Peyer's patch (tissue), 4 donors: ENCODE data around the gene TEX26. TPM values are rescaled to one million over a fixed set of nuclear protein-coding genes. Genes with fewer than 3 reads are reported as not detected.

Source experiments
- DNase-seq, 3 donors: peaks; one replicate each; pipeline ENCODE4 v3.0.0-alpha.2; 2017 to 2019
- H3K27ac ChIP-seq, 4 donors: fragments of 200-600 bp; sonication (generic); one replicate each; pipeline ENCODE4 v1.5.1; 2016 to 2019
- H3K27me3 ChIP-seq, 2 donors: fragments of 200-600 bp; sonication (generic); one replicate each; pipeline ENCODE4 v1.5.1; 2019
- H3K36me3 ChIP-seq, 3 donors: fragments of 200-600 bp; sonication (generic); one replicate each; pipeline ENCODE4 v1.5.1; 2016 to 2019
- H3K4me1 ChIP-seq, 4 donors: fragments of 200-600 bp; sonication (generic); one replicate each; pipeline ENCODE4 v1.5.1; 2016 to 2019
- H3K4me3 ChIP-seq, 4 donors: fragments of 200-600 bp; sonication (generic); 1 replicate in 3 of 4; 2 replicates in 1 of 4; pipeline ENCODE4 v1.5.1; 2016 to 2019; ENCODE audit warnings: mild to moderate bottlenecking in 1 of 4
- H3K9me3 ChIP-seq, 4 donors: fragments of 200-600 bp; sonication (generic); one replicate each; pipeline ENCODE4 v1.5.1; 2016 to 2019; ENCODE audit warnings: mild to moderate bottlenecking in 1 of 4
- CTCF ChIP-seq, 6 experiments: fragments of 450-650 bp in 4 of 6; fragments of 200-600 bp in 2 of 6; sonication (generic) in 1 of 6; IDR thresholded peaks; one replicate each; pipeline ENCODE4 v1.5.1; 2017 to 2019; ENCODE audit warnings: antibody characterized with exemption in 6 of 6, mild to moderate bottlenecking in 3 of 6, moderate library complexity in 1 of 6
- POLR2A ChIP-seq, 2 donors: fragments of 450-650 bp; IDR thresholded peaks; one replicate each; pipeline ENCODE4 v1.5.1; 2017; ENCODE audit warnings: antibody characterized with exemption in 2 of 2, mild to moderate bottlenecking in 2 of 2, moderate library complexity in 2 of 2
- total RNA-seq, 4 donors: library from RNA; depleted of rRNA; stranded (reverse); fragments of >200 nt; gene quantifications; one replicate each; pipeline ENCODE4 v1.1.0, GENCODE V29; 2016

The TEX26 gene
- total RNA-seq, 4 donors from 2014 or later: not detected

DNA sequence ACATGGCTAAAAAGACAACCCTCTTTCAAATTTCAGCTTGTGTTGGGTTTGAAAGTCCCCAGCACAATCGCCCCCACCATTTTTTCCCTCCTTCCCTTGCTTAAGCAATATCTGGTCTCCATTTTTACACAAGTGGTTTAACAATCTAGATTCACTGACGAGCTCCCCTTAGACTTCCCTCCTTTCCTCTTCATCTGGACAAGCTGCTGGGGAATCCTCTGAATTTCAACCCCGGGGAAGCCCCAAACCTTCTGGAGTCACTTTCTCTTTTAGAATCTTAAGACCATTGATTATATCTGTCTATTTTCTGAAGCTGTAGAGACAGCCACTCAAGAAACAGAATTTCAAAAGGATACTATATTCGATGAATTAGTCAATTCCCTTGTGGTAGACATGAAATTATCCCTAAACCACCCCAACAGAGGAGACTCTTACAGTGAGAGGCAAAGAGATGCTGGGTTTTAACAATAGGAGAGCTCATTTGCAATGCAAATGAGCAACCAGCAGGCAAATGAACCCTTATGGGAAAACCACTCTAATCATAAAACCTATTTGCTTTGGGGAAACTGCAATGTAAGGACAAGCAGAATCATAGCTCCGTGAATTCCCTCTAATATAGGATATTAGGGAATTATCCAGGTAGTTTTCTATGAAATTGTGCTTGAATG is 78.9 kb downstream of the TEX26 start:
- H3K9me3 ChIP-seq: no peaks in the 10 kb centered on the region
- H3K4me3 ChIP-seq: no peak overlapping the region
- H3K27ac ChIP-seq: no peak overlapping the region
- no peak for TF ChIP-seq POLR2A (IDR thresholded peaks at IDR 0.05)
- TF ChIP-seq CTCF (IDR thresholded peaks at IDR 0.05): no peak
- DNase-seq: no peak
- H3K36me3 ChIP-seq: no peaks in the 10 kb centered on the region
- no peaks in the 10 kb centered on the region for H3K4me1 ChIP-seq
- H3K27me3 ChIP-seq: no peaks in the 10 kb centered on the region

- Histone ChIP-seq H3K9me3 (no peaks in the 10 kb centered on the region), H3K27me3 (no peaks in the 10 kb centered on the region), H3K4me1 (no peaks in the 10 kb centered on the region), H3K36me3 (no peaks in the 10 kb centered on the region), H3K4me3 (no peak overlapping the region), H3K27ac (no peak overlapping the region)
- DNase-seq: no peak
- TF ChIP-seq CTCF (IDR thresholded peaks at IDR 0.05): no peak
These were observed 79.6 kb downstream of the TEX26 start for GRCh38 chr13:31011901-31012654.

- no peak for DNase-seq
- no peaks in the 10 kb centered on the region for H3K4me1 ChIP-seq
- no peaks in the 10 kb centered on the region for H3K9me3 ChIP-seq
- no peaks in the 10 kb centered on the region for H3K27me3 ChIP-seq
- no peaks in the 10 kb centered on the region for H3K36me3 ChIP-seq
- no peak overlapping the region for H3K4me3 ChIP-seq
- no peak for TF ChIP-seq CTCF (IDR thresholded peaks at IDR 0.05)
- TF ChIP-seq POLR2A (IDR thresholded peaks at IDR 0.05): no peak
- H3K27ac ChIP-seq: no peak overlapping the region
These were observed 80.2 kb downstream of the TEX26 start for GRCh38 chr13:31012655-31013024.

- DNase-seq: no peak
- H3K4me1 ChIP-seq: no peaks in the 10 kb centered on the region
- no peaks in the 10 kb centered on the region for H3K36me3 ChIP-seq
- TF ChIP-seq CTCF (IDR thresholded peaks at IDR 0.05) (no peak), POLR2A (IDR thresholded peaks at IDR 0.05) (no peak)
- no peaks in the 10 kb centered on the region for H3K27me3 ChIP-seq
- H3K27ac ChIP-seq: no peak overlapping the region
- no peaks in the 10 kb centered on the region for H3K9me3 ChIP-seq
- no peak overlapping the region for H3K4me3 ChIP-seq
These were observed 82.0 kb downstream of the TEX26 start for GRCh38 chr13:31014456-31014855.

DNA sequence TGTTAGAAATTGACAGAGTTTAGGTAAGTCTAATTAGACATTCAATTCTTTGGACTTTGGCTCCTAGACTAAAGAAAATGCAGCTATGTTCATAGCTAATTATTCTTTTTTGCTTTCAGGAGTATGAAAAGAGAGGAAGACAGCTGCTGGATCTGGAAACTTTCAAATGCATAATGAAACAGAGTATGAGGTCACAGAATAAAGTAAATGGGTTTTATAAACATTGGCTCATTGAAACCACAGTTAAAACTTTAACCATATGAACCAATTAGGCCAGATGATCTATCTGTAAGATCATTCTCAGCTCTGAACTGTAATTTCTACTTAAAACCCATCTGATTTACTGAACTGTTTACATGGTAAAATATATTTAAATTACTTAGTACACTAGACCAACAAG is 82.7 kb downstream of the TEX26 start:
- TF ChIP-seq POLR2A (IDR thresholded peaks at IDR 0.05) (no peak), CTCF (IDR thresholded peaks at IDR 0.05) (no peak)
- H3K27ac ChIP-seq: no peak overlapping the region
- H3K4me1 ChIP-seq: no peaks in the 10 kb centered on the region
- no peaks in the 10 kb centered on the region for H3K9me3 ChIP-seq
- H3K4me3 ChIP-seq: no peak overlapping the region
- H3K27me3 ChIP-seq: no peaks in the 10 kb centered on the region
- no peaks in the 10 kb centered on the region for H3K36me3 ChIP-seq
- no peak for DNase-seq
